HL-60 (cell line): ENCODE measurements around the gene PKN2.

ENCODE experiments used
- DNase-seq, 2 experiments: peaks; one replicate each; pipeline ENCODE4 v3.0.0-alpha.2; 2010 to 2020; ENCODE audit warnings: low read depth in 1 of 2, low spot score in 1 of 2
- H3K27ac ChIP-seq: fragments of 250-450 bp; sonication (Bioruptor Pico); replicated peaks from 2 replicates; pipeline ENCODE4 v1.5.1; 2020; ENCODE audit warnings: mild to moderate bottlenecking, moderate library complexity
- H3K27me3 ChIP-seq: fragments of 250-450 bp; sonication (Bioruptor Pico); 2 replicates; pipeline ENCODE4 v1.5.1; 2021; ENCODE audit warnings: mild to moderate bottlenecking, moderate library complexity; ENCODE audit not compliant: insufficient read depth, poor library complexity, severe bottlenecking
- H3K4me3 ChIP-seq: replicated peaks from 2 replicates; pipeline ENCODE4 v1.5.1; 2011; ENCODE audit warnings: mild to moderate bottlenecking, control low read depth, low read length; ENCODE audit not compliant: insufficient read depth
- GABPA ChIP-seq: IDR thresholded peaks from 2 replicates; pipeline ENCODE4 v1.6.1; 2012; ENCODE audit warnings: low read depth
- POLR2AphosphoS5 ChIP-seq: IDR thresholded peaks from 2 replicates; pipeline ENCODE4 v1.6.1; 2012; ENCODE audit warnings: low read depth
- REST ChIP-seq: IDR thresholded peaks from 2 replicates; pipeline ENCODE4 v1.6.1; 2012; ENCODE audit warnings: low read depth; ENCODE audit not compliant: insufficient replicate concordance
- SPI1 ChIP-seq: IDR thresholded peaks from 2 replicates; pipeline ENCODE4 v1.6.1; 2012; ENCODE audit warnings: low read depth, mild to moderate bottlenecking, borderline replicate concordance
- TF ChIP-seq, protein P1 (sequence below): IDR thresholded peaks from one replicate; pipeline ENCODE4 v1.5.1; 2011; ENCODE audit warnings: low read length, control low read depth, inconsistent platforms; ENCODE audit not compliant: insufficient read depth

PKN2 gene

DNA sequence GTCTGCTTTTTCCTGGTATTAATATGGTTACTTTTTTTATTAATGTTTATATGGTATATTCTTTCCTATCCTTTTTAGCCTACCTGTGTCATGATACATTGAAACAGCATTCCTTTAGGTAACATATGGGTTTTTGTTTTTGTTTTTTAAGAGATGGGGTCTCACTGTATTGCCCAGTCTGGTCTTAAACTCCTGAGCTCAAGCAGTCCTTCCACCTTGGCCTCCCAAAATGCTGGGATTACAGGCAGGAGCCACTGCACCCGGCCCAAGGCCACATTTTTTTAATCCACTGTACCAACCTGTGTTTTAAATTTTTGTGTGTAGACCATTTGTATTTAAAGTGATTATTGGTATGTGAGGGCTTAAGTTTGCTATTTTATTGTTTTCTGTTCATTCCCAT is 43.1 kb downstream of the PKN2 start:
- TF ChIP-seq GABPA (no peak), REST (no peak), SPI1 (no peak), POLR2AphosphoS5 (no peak)
- TF ChIP-seq, protein P1, sequence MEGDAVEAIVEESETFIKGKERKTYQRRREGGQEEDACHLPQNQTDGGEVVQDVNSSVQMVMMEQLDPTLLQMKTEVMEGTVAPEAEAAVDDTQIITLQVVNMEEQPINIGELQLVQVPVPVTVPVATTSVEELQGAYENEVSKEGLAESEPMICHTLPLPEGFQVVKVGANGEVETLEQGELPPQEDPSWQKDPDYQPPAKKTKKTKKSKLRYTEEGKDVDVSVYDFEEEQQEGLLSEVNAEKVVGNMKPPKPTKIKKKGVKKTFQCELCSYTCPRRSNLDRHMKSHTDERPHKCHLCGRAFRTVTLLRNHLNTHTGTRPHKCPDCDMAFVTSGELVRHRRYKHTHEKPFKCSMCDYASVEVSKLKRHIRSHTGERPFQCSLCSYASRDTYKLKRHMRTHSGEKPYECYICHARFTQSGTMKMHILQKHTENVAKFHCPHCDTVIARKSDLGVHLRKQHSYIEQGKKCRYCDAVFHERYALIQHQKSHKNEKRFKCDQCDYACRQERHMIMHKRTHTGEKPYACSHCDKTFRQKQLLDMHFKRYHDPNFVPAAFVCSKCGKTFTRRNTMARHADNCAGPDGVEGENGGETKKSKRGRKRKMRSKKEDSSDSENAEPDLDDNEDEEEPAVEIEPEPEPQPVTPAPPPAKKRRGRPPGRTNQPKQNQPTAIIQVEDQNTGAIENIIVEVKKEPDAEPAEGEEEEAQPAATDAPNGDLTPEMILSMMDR, result no peak
- Histone ChIP-seq H3K27me3 (no peaks in the 10 kb centered on the region), H3K4me3 (no peak overlapping the region), H3K27ac (peak overlapping the region; percentile 25)
- DNase-seq, result no peak

- Histone ChIP-seq H3K27me3 (no peaks in the 10 kb centered on the region), H3K27ac (peak overlapping the region; percentile 50), H3K4me3 (no peak overlapping the region)
- TF ChIP-seq, protein P1, result no peak
- no peak for TF ChIP-seq GABPA
- TF ChIP-seq REST, result no peak
- TF ChIP-seq POLR2AphosphoS5, result no peak
- no peak for TF ChIP-seq SPI1
- DNase-seq, result no peak
Measured at GRCh38 chr1:88729297-88729696, 45.2 kb downstream of the PKN2 start.

GRCh38 chr1:88730132-88730675 is 46.1 kb downstream of the PKN2 start:
- peak overlapping the region; percentile 50 for H3K27ac ChIP-seq
- TF ChIP-seq, protein P1, result no peak
- no peak for TF ChIP-seq REST
- no peak for TF ChIP-seq SPI1
- no peak for TF ChIP-seq POLR2AphosphoS5

More at GRCh38 chr1:88730132-88730675, 46.1 kb downstream of the PKN2 start:
- H3K27me3 ChIP-seq, result no peaks in the 10 kb centered on the region
- no peak overlapping the region for H3K4me3 ChIP-seq
- peak in 1 of 2 experiments; percentile 66 for DNase-seq
